HG02759 (cell line): ENCODE data around the gene TEKTIP1.

Experiments used
- ATAC-seq: cut with Tn5 transposase; IDR thresholded peaks from one replicate; pipeline ENCODE4 v1.9.1; 2021; ENCODE audit warnings: mild to moderate bottlenecking, moderate library complexity; ENCODE audit not compliant: unreplicated experiment

The TEKTIP1 gene

GRCh38 chr19:3536429-3537100, 2.4 kb upstream of the TEKTIP1 start:
- ATAC-seq: no peak

- no peak for ATAC-seq
Measured at GRCh38 chr19:3537101-3537437, 1.9 kb upstream of the TEKTIP1 start.

GRCh38 chr19:3537438-3538240, 1.3 kb upstream of the TEKTIP1 start:
- no peak for ATAC-seq

- ATAC-seq: no peak
Measured at GRCh38 chr19:3538258-3538929, 580 bp upstream of the TEKTIP1 start.

- ATAC-seq: no peak
Measured at GRCh38 chr19:3539756-3540118, 763 bp downstream of the TEKTIP1 start.

- ATAC-seq: no peak
Measured at GRCh38 chr19:3543150-3544057, 4.4 kb downstream of the TEKTIP1 start.

- ATAC-seq: no peak
Measured at GRCh38 chr19:3544058-3544376, 5.0 kb downstream of the TEKTIP1 start.

- no peak for ATAC-seq
Measured at GRCh38 chr19:3544742-3545668, 6.0 kb downstream of the TEKTIP1 start.

- no peak for ATAC-seq
Measured at GRCh38 chr19:3545669-3546034, 6.7 kb downstream of the TEKTIP1 start.

- ATAC-seq: no peak
Measured at GRCh38 chr19:3546119-3546518, 7.1 kb downstream of the TEKTIP1 start.

- no peak for ATAC-seq
Measured at GRCh38 chr19:3547301-3547731, 8.3 kb downstream of the TEKTIP1 start.

GRCh38 chr19:3547767-3548282, 8.9 kb downstream of the TEKTIP1 start:
- ATAC-seq: no peak

GRCh38 chr19:3548606-3549005, 9.6 kb downstream of the TEKTIP1 start:
- no peak for ATAC-seq

- ATAC-seq: no peak
Measured at GRCh38 chr19:3549816-3550215, 10.8 kb downstream of the TEKTIP1 start.

- no peak for ATAC-seq
Measured at GRCh38 chr19:3550947-3551791, 12.2 kb downstream of the TEKTIP1 start.

- ATAC-seq: no peak
Measured at GRCh38 chr19:3551792-3552095, 12.8 kb downstream of the TEKTIP1 start.

- ATAC-seq: no peak
Measured at GRCh38 chr19:3554254-3555083, 15.5 kb downstream of the TEKTIP1 start.

- no peak for ATAC-seq
Measured at GRCh38 chr19:3555653-3556422, 16.9 kb downstream of the TEKTIP1 start.
